IMR-90 (cell line): ENCODE measurements around the gene CCDC32. TPM values are rescaled to one million over a fixed set of nuclear protein-coding genes. Genes with fewer than 3 reads are reported as not detected.
A peak's percentile ranks its signal among the peaks of the same experiment; 100 is the strongest.

Source experiments
- ATAC-seq: fragments of 200-7000 bp; cut with Tn5 transposase; 2 replicates; pipeline ENCODE4 v1.9.1; 2020; ENCODE audit warnings: low read depth, mild to moderate bottlenecking, moderate library complexity
- BruUV-seq: library from RNA; stranded (reverse); fragments of 400-500 nt; replicated peaks from 2 replicates; lab custom pipeline; 2021; lab: Mats Ljungman, UMichigan
- CTCF ChIA-PET: fragments of 300-600 bp; formaldehyde crosslinking; extraction: SDS; loops from one replicate; lab custom pipeline; 2021; ENCODE audit warnings: antibody characterized with exemption; lab: Yijun Ruan, JAX
- POLR2A ChIA-PET: fragments of 300-600 bp; sonication (Branson Sonifier 250); formaldehyde crosslinking; loops from one replicate; lab custom pipeline; 2022; ENCODE audit warnings: antibody characterized with exemption; ENCODE audit not compliant: unreplicated experiment; lab: Charles Lee
- DNase-seq: peaks from one replicate; pipeline ENCODE4 v3.0.0; 2013
- H2AFZ ChIP-seq: replicated peaks from 2 replicates; pipeline ENCODE3; 2013; ENCODE audit warnings: low read length, mild to moderate bottlenecking; ENCODE audit not compliant: poor library complexity
- H2AK5ac ChIP-seq: 2 replicates; pipeline ENCODE4 v1.6.1; 2013; ENCODE audit warnings: low read depth, low read length, inconsistent platforms
- H2AK9ac ChIP-seq: replicated peaks from 2 replicates; pipeline ENCODE3; 2013; ENCODE audit warnings: mild to moderate bottlenecking, low read depth, low read length, moderate library complexity; ENCODE audit not compliant: poor library complexity
- H2BK120ac ChIP-seq: 2 replicates; pipeline ENCODE4 v1.6.1; 2013; ENCODE audit warnings: low read depth, low read length, inconsistent platforms
- H2BK15ac ChIP-seq: 3 replicates; pipeline ENCODE4 v1.6.1; 2013; ENCODE audit warnings: low read depth, low read length, inconsistent platforms
- H2BK20ac ChIP-seq: 2 replicates; pipeline ENCODE4 v1.6.1; 2013; ENCODE audit warnings: low read depth, mild to moderate bottlenecking, inconsistent platforms, low read length, moderate library complexity
- H2BK5ac ChIP-seq: 2 replicates; pipeline ENCODE4 v1.6.1; 2013; ENCODE audit warnings: mild to moderate bottlenecking, low read depth, low read length, inconsistent platforms; ENCODE audit not compliant: poor library complexity, severe bottlenecking
- H3K14ac ChIP-seq: replicated peaks from 2 replicates; pipeline ENCODE4 v1.6.1; 2013; ENCODE audit warnings: low read depth, low read length, inconsistent platforms
- H3K18ac ChIP-seq: 2 replicates; pipeline ENCODE4 v1.6.1; 2013; ENCODE audit warnings: low read depth, low read length, control low read depth
- H3K23ac ChIP-seq: 2 replicates; pipeline ENCODE4 v1.6.1; 2013; ENCODE audit warnings: low read depth, low read length, inconsistent platforms
- H3K27ac ChIP-seq: 2 replicates; pipeline ENCODE4 v1.5.1; 2013; ENCODE audit warnings: mild to moderate bottlenecking, control low read depth, low read length; ENCODE audit not compliant: insufficient read depth
- H3K27me3 ChIP-seq: 2 replicates; pipeline ENCODE4 v1.6.1; 2013; ENCODE audit warnings: low read length; ENCODE audit not compliant: control insufficient read depth, insufficient read depth
- H3K36me3 ChIP-seq: 2 replicates; pipeline ENCODE4 v1.6.1; 2013; ENCODE audit warnings: low read length, mixed read lengths; ENCODE audit not compliant: control insufficient read depth, insufficient read depth
- H3K4ac ChIP-seq: 2 replicates; pipeline ENCODE4 v1.6.1; 2013; ENCODE audit warnings: low read depth, low read length, inconsistent platforms
- H3K4me1 ChIP-seq: 2 replicates; pipeline ENCODE4 v1.6.1; 2013; ENCODE audit warnings: low read length, mixed read lengths; ENCODE audit not compliant: control insufficient read depth, insufficient read depth
- H3K4me2 ChIP-seq: 2 replicates; pipeline ENCODE4 v1.6.1; 2013; ENCODE audit warnings: low read depth, mild to moderate bottlenecking, control low read depth, low read length, moderate library complexity
- H3K4me3 ChIP-seq: 2 replicates; pipeline ENCODE4 v1.5.1; 2013; ENCODE audit warnings: low read depth, mild to moderate bottlenecking, control low read depth, low read length, moderate library complexity; ENCODE audit not compliant: insufficient read depth
- H3K56ac ChIP-seq: 2 replicates; pipeline ENCODE4 v1.6.1; 2013; ENCODE audit warnings: low read length, inconsistent platforms; ENCODE audit not compliant: insufficient read depth; ENCODE audit errors: extremely low read depth
- H3K79me1 ChIP-seq, 2 experiments: 2 replicates each; pipeline ENCODE4 v1.6.1; 2013; ENCODE audit warnings: low read length in 2 of 2, inconsistent platforms in 1 of 2, low read depth in 1 of 2
- H3K9ac ChIP-seq: 2 replicates; pipeline ENCODE4 v1.6.1; 2013; ENCODE audit warnings: low read depth, low read length, control low read depth
- H3K9me1 ChIP-seq: 2 replicates; pipeline ENCODE4 v1.6.1; 2013; ENCODE audit warnings: low read length, inconsistent platforms; ENCODE audit not compliant: insufficient read depth
- H3K9me3 ChIP-seq: 2 replicates; pipeline ENCODE4 v1.6.1; 2013; ENCODE audit warnings: low read length; ENCODE audit not compliant: control insufficient read depth, insufficient read depth
- H4K20me1 ChIP-seq: 2 replicates; pipeline ENCODE4 v1.6.1; 2013; ENCODE audit warnings: low read length, inconsistent platforms; ENCODE audit not compliant: insufficient read depth
- H4K5ac ChIP-seq: 2 replicates; pipeline ENCODE4 v1.6.1; 2013; ENCODE audit warnings: mild to moderate bottlenecking, low read depth, low read length, control low read depth
- H4K8ac ChIP-seq, 2 experiments: 2 replicates each; pipeline ENCODE4 v1.6.1; 2013; ENCODE audit warnings: low read depth in 2 of 2, low read length in 2 of 2, control low read depth in 1 of 2, inconsistent platforms in 1 of 2
- H4K91ac ChIP-seq: 2 replicates; pipeline ENCODE4 v1.6.1; 2013; ENCODE audit warnings: low read depth, low read length, inconsistent platforms; ENCODE audit not compliant: insufficient read depth
- CTCF ChIP-seq: conservative IDR thresholded peaks from 2 replicates; pipeline ENCODE4 v1.5.1; 2012; ENCODE audit warnings: mild to moderate bottlenecking, low read depth, low read length, improper control_type of control experiment
- MAFK ChIP-seq: IDR thresholded peaks from 2 replicates; pipeline ENCODE4 v1.6.1; 2012; ENCODE audit warnings: low read depth, low read length, improper control_type of control experiment
- MAZ ChIP-seq: IDR thresholded peaks from 2 replicates; pipeline ENCODE4 v1.6.1; 2012; ENCODE audit warnings: low read depth, mild to moderate bottlenecking, low read length, improper control_type of control experiment, moderate library complexity, borderline replicate concordance
- POLR2A ChIP-seq: IDR thresholded peaks from 2 replicates; pipeline ENCODE4 v1.6.1; 2012; ENCODE audit warnings: mild to moderate bottlenecking, low read depth, low read length
- RCOR1 ChIP-seq: IDR thresholded peaks from 2 replicates; pipeline ENCODE4 v1.6.1; 2012; ENCODE audit warnings: mild to moderate bottlenecking, low read length, improper control_type of control experiment; ENCODE audit not compliant: insufficient replicate concordance
- RFX5 ChIP-seq: IDR thresholded peaks from 2 replicates; pipeline ENCODE4 v1.8.0; 2012; ENCODE audit warnings: low read depth, mild to moderate bottlenecking, low read length, moderate library complexity
- WGBS, 2 experiments: methylation state at CpG; one replicate each; pipeline versions ENCODE4 v1.1.5 to v1.1.7; 2013; ENCODE audit warnings: missing lambda C conversion rate in 2 of 2; ENCODE audit not compliant: insufficient read length in 1 of 2; ENCODE audit errors: extremely low coverage in 2 of 2; 5-methylcytosine and 5-hydroxymethylcytosine counted together
- dilution Hi-C: fragments of 300-500 bp; cut with HindIII; formaldehyde crosslinking; loops from one replicate; pipeline ENCODE4 v1.14.3; 2018; ENCODE audit warnings: low sequenced_read_pairs; ENCODE audit not compliant: unreplicated experiment
- in situ Hi-C: fragments of 300-500 bp; cut with MboI; formaldehyde crosslinking; loops from 3 replicates; pipeline ENCODE4 v1.14.3; 2019; ENCODE audit warnings: low sequenced_read_pairs, inconsistent platforms, mixed read lengths
- intact Hi-C: fragments of 100-400 bp; cut with micrococcal nuclease; formaldehyde crosslinking; loops from 2 replicates; pipeline ENCODE4 v1.10.0; 2022
- polyA plus RNA-seq, 3 experiments: library from polyadenylated mRNA; depleted of rRNA; stranded (reverse); fragments of >200 nt; gene quantifications; 2 replicates each; pipeline ENCODE4 v1.2.3, GENCODE V29; 2012; ENCODE audit warnings: low replicate concordance in 1 of 3
- total RNA-seq: library from RNA; depleted of rRNA; stranded (reverse); fragments of >200 nt; gene quantifications from 2 replicates; pipeline ENCODE4 v1.2.3, GENCODE V29; 2012

Gene CCDC32
- total and polyA plus RNA-seq, 2 of the 4 experiments (the other 2 are of a cell fraction) = 14.8 to 15.1 TPM

- no peak overlapping the region for H3K27ac ChIP-seq
- H3K14ac ChIP-seq = no peak overlapping the region
- no peaks in the 10 kb centered on the region for H4K20me1 ChIP-seq
- no peak overlapping the region for H3K56ac ChIP-seq
- ATAC-seq (no peak), DNase-seq (no peak)
- H2AK5ac ChIP-seq = 0 out of 2 replicates have a peak overlapping the region, but pooled peaks have one; percentile 3
- POLR2A ChIA-PET = no interaction called here
- H2BK20ac ChIP-seq = no peak overlapping the region
- no peak overlapping the region for H3K9ac ChIP-seq
- no peak for TF ChIP-seq POLR2A
- no peak for TF ChIP-seq RCOR1
- TF ChIP-seq MAZ = no peak
- TF ChIP-seq CTCF = no peak
- TF ChIP-seq MAFK = no peak
- TF ChIP-seq RFX5 = no peak
- no peak overlapping the region for H2BK15ac ChIP-seq
- intact Hi-C loops = no loop called here
- H3K4me2 ChIP-seq = no peak overlapping the region
- no peak overlapping the region for H4K8ac ChIP-seq
- H2AFZ ChIP-seq = no peak overlapping the region
- CTCF ChIA-PET = interaction anchor here (0.7 kb wide), 1 partner anchor 97 kb away, joined by 4 read pairs; no protein-coding TSS in a partner anchor
- H4K91ac ChIP-seq = no peak overlapping the region
- no peaks in the 10 kb centered on the region for H3K36me3 ChIP-seq
- H3K27me3 ChIP-seq = no peaks in the 10 kb centered on the region
- H3K9me3 ChIP-seq = no peaks in the 10 kb centered on the region
- no peak overlapping the region for H2AK9ac ChIP-seq
- in situ Hi-C loops = no loop called here
- H4K5ac ChIP-seq = no peak overlapping the region
- no peak overlapping the region for H2BK5ac ChIP-seq
- no peaks in the 10 kb centered on the region for H3K9me1 ChIP-seq
- no peak overlapping the region for H3K18ac ChIP-seq
- H3K79me1 ChIP-seq = peaks cover 20 to 47% of the 10 kb centered on the region in 2 experiments
- no CpG with 5 or more reads among the region's 4 CpGs for WGBS, 2 experiments
- H3K4me1 ChIP-seq = no peaks in the 10 kb centered on the region
- H3K4ac ChIP-seq = 0 out of 2 replicates have a peak overlapping the region, but pooled peaks have one; percentile 6
- dilution Hi-C loops = no loop called here
- H2BK120ac ChIP-seq = no peak overlapping the region
- H3K23ac ChIP-seq = no peak overlapping the region
- BruUV-seq = no TSS peak
- H3K4me3 ChIP-seq = no peak overlapping the region
These were observed 33.8 kb upstream of the CCDC32 start for GRCh38 chr15:40598672-40599071.
